ELF-1 (cell line): ENCODE results near the gene ENTPD1.
"Not testable (repeated sequence)": the region's sequence is repeated elsewhere in the genome, so short reads cannot be mapped to it uniquely, and the experiment has no call there.

Experiments
- DNase-seq: peaks from one replicate; pipeline ENCODE4 v3.0.0-alpha.2; 2016; ENCODE audit warnings: low read depth, low spot score

Gene ENTPD1

GRCh38 chr10:95756041-95756761, at the start of gene ENTPD1:
ENTPD1 (plus strand) TSS chr10:95756163; CDS start chr10:95756240, 77 bp downstream.
- DNase-seq = peak; percentile 35

- DNase-seq = no peak
Observed at GRCh38 chr10:95706573-95706972, 49.4 kb upstream of the ENTPD1 start.

- DNase-seq = no peak
Observed at GRCh38 chr10:95706990-95707389, 49.0 kb upstream of the ENTPD1 start.

- no peak for DNase-seq
Observed at GRCh38 chr10:95711492-95711891, 44.5 kb upstream of the ENTPD1 start.

GRCh38 chr10:95716466-95716865, 39.5 kb upstream of the ENTPD1 start:
- DNase-seq = no peak

GRCh38 chr10:95716866-95717265, 39.1 kb upstream of the ENTPD1 start:
- no peak for DNase-seq

- DNase-seq = peak; percentile 49
Observed at GRCh38 chr10:95720745-95721144, 35.2 kb upstream of the ENTPD1 start.

GRCh38 chr10:95722496-95722895, 33.5 kb upstream of the ENTPD1 start:
- not testable (repeated sequence) for DNase-seq

GRCh38 chr10:95728526-95728925, 27.4 kb upstream of the ENTPD1 start:
- DNase-seq = no peak

GRCh38 chr10:95729323-95730055, 26.5 kb upstream of the ENTPD1 start:
- DNase-seq = no peak

GRCh38 chr10:95730233-95730632, 25.7 kb upstream of the ENTPD1 start:
- no peak for DNase-seq

GRCh38 chr10:95732907-95733306, 23.1 kb upstream of the ENTPD1 start:
- peak; percentile 12 for DNase-seq

- DNase-seq = no peak
Observed at GRCh38 chr10:95739056-95739455, 16.9 kb upstream of the ENTPD1 start.

- no peak for DNase-seq
Observed at GRCh38 chr10:95741807-95742467, 14.0 kb upstream of the ENTPD1 start.

- no peak for DNase-seq
Observed at GRCh38 chr10:95742485-95742884, 13.5 kb upstream of the ENTPD1 start.

GRCh38 chr10:95742962-95743535, 12.9 kb upstream of the ENTPD1 start:
- no peak for DNase-seq

- no peak for DNase-seq
Observed at GRCh38 chr10:95745501-95745900, 10.5 kb upstream of the ENTPD1 start.

- DNase-seq = no peak
Observed at GRCh38 chr10:95748349-95748748, 7.6 kb upstream of the ENTPD1 start.

GRCh38 chr10:95755511-95756004, 405 bp upstream of the ENTPD1 start:
- peak; percentile 10 for DNase-seq

- DNase-seq = no peak
Observed at GRCh38 chr10:95756809-95757684, 1.1 kb downstream of the ENTPD1 start.
